AG04450 (cell line): ENCODE results near the gene SS18L1. TPM values are rescaled to one million over a fixed set of nuclear protein-coding genes. Genes with fewer than 3 reads are reported as not detected.

Experiments used
- CTCF ChIA-PET: fragments of 300-600, 350-600 bp; formaldehyde crosslinking; extraction: SDS; loops from one replicate; lab custom pipeline; 2022; ENCODE audit warnings: antibody characterized with exemption, inconsistent platforms; lab: Charles Lee
- POLR2A ChIA-PET: fragments of 350-600 bp; formaldehyde crosslinking; extraction: SDS; loops from one replicate; lab custom pipeline; 2021; ENCODE audit warnings: antibody characterized with exemption, inconsistent platforms; lab: Yijun Ruan, JAX
- DNase-seq: peaks from one replicate; pipeline ENCODE4 v3.0.0-alpha.2; 2011; ENCODE audit warnings: low read depth, low spot score
- H3K27ac ChIP-seq: one replicate; pipeline ENCODE4 v1.5.1; 2012; ENCODE audit warnings: low read depth, low read length, control low read depth
- H3K27me3 ChIP-seq: one replicate; pipeline ENCODE4 v1.6.0; 2012; ENCODE audit warnings: low read length; ENCODE audit not compliant: control insufficient read depth, insufficient read depth
- H3K4me3 ChIP-seq: 2 replicates; pipeline ENCODE4 v1.5.1; 2011; ENCODE audit warnings: mild to moderate bottlenecking, low read depth, low read length, control low read depth
- H3K9me3 ChIP-seq: 2 replicates; pipeline ENCODE4 v1.5.1; 2012; ENCODE audit warnings: low read length; ENCODE audit not compliant: control insufficient read depth, insufficient read depth
- polyA plus RNA-seq: library from polyadenylated mRNA; depleted of rRNA; stranded (reverse); fragments of >200 nt; gene quantifications from 2 replicates; pipeline ENCODE4 v1.2.3, GENCODE V29; 2011
- TF ChIP-seq, protein P1 (sequence below): IDR thresholded peaks from 2 replicates; pipeline ENCODE4 v1.5.1; 2011; ENCODE audit warnings: low read depth, low read length, control low read depth, inconsistent platforms

The SS18L1 gene
- polyA plus RNA-seq, 1 experiment = 6.8 TPM

DNA sequence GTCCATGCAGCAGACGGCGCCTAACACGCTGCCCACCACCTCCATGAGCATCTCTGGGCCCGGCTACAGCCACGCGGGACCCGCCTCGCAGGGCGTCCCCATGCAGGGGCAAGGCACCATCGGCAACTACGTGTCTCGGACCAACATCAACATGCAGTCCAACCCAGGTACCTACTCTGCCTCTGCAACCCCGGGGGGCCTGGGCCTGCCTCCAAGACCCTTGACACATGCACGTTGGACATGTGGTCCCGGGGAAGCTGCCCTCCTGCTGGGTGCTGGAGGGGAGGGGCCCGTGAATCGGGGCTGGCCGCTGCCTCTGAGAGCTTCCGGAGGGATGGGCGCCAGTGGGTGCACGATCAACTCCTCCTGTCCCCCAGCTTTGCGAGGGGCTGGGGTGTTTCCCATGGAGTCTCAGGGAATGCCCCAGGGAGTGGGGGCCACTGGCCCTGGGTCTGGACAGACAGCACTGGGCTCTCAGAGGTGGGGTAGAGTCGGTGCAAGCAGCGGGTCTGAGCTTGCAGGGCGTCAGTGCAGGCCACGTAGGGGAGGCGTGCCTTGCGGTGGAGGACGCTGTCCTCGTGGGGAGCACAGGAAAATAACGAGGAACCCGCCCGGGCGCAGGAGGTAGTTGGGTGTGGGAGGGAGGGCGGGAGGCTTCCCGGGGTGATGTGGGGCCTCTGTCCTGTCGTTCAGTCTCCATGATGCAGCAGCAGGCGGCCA lies 19.4 kb downstream of the SS18L1 start:
- ChIA-PET CTCF (no interaction called here), POLR2A (no interaction called here)
- TF ChIP-seq, protein P1, sequence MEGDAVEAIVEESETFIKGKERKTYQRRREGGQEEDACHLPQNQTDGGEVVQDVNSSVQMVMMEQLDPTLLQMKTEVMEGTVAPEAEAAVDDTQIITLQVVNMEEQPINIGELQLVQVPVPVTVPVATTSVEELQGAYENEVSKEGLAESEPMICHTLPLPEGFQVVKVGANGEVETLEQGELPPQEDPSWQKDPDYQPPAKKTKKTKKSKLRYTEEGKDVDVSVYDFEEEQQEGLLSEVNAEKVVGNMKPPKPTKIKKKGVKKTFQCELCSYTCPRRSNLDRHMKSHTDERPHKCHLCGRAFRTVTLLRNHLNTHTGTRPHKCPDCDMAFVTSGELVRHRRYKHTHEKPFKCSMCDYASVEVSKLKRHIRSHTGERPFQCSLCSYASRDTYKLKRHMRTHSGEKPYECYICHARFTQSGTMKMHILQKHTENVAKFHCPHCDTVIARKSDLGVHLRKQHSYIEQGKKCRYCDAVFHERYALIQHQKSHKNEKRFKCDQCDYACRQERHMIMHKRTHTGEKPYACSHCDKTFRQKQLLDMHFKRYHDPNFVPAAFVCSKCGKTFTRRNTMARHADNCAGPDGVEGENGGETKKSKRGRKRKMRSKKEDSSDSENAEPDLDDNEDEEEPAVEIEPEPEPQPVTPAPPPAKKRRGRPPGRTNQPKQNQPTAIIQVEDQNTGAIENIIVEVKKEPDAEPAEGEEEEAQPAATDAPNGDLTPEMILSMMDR = no peak
- Histone ChIP-seq H3K4me3 (no peak overlapping the region), H3K27ac (no peak overlapping the region), H3K27me3 (no peaks in the 10 kb centered on the region), H3K9me3 (peaks cover 7% of the 10 kb centered on the region; the same call in 1 of the 2 replicates)
- DNase-seq = no peak

DNA sequence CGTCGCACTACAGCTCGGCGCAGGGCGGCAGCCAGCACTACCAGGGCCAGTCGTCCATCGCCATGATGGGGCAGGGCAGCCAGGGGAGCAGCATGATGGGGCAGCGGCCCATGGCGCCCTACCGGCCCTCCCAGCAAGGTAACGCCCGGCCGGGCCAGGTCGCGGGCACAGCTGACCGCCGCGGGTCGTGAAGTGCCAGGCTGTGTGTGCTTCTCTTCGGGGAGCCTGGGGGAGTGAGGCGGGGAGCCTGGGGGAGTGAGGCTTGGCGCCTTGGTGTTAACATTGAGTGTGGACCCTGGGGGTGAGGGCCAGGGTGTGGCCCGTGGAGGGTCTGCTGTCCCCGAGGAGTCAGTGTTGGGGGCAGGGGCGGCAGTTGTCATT lies 19.9 kb downstream of the SS18L1 start:
- H3K9me3 ChIP-seq = peaks cover 7% of the 10 kb centered on the region; the same call in 1 of the 2 replicates
- no peak for DNase-seq
- ChIA-PET POLR2A (no interaction called here), CTCF (no interaction called here)
- H3K4me3 ChIP-seq = no peak overlapping the region
- H3K27me3 ChIP-seq = no peaks in the 10 kb centered on the region
- TF ChIP-seq, protein P1 = no peak
- no peak overlapping the region for H3K27ac ChIP-seq

GRCh38 chr20:62163986-62164762 lies 20.6 kb downstream of the SS18L1 start:
- H3K9me3 ChIP-seq = peaks cover 7% of the 10 kb centered on the region; the same call in 1 of the 2 replicates
- DNase-seq = no peak
- no peak overlapping the region for H3K4me3 ChIP-seq
- POLR2A ChIA-PET = no interaction called here
- CTCF ChIA-PET = no interaction called here
- no peak overlapping the region for H3K27ac ChIP-seq
- no peaks in the 10 kb centered on the region for H3K27me3 ChIP-seq
- TF ChIP-seq, protein P1 = no peak

DNA sequence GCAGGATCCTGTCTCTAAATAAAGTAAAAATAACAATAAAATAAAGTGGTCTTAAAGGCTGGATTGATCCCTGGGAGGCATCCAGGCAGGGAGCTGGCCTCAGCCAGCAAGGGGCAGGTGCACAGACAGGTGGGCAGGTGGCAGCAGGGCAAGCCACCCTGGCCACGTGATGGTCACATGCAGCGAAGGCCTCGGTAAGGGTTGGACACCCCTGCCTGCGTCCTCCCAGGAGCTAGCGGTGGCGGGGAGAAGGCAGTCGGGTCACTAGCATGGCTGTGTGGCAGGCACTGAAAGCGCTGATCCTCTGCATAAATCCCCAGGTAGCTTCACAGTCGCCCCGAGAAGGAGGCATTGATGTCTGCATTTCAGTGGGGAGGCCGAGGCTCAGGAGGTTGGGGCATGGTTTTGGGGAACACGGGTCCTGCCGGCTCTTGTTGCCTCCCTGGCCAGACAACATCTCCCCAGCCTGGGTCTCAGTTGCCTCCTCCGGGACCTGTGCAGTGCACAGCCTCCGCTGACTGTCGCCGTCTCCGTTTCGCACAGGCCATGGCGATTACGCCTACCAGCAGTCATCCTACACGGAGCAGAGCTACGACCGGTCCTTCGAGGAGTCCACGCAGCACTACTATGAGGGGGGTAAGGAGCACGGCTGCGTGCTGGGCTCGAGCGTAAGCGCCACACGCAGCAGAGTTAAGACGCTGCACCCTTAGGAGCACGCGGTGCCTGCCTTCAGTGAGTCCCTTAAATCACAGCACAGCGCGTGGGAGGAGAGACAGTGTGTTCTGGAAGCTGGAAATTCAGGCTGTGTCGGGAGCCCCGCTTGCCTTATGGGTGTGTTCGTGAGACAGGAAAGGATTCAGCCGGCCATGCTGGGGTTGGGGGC lies 21.6 kb downstream of the SS18L1 start:
- TF ChIP-seq, protein P1 = no peak
- Histone ChIP-seq H3K4me3 (no peak overlapping the region), H3K9me3 (peaks cover 7% of the 10 kb centered on the region; the same call in 1 of the 2 replicates), H3K27me3 (no peaks in the 10 kb centered on the region), H3K27ac (no peak overlapping the region)
- POLR2A ChIA-PET = no interaction called here
- no peak for DNase-seq
- CTCF ChIA-PET = interaction anchor here (0.6 kb wide), 1 partner anchor 26 kb away, joined by 15 read pairs; no protein-coding TSS in a partner anchor
